Activated CD4-positive, alpha-beta T cell treated with anti-CD3 and anti-CD28 coated beads, Interleukin-2, amount 50 U/mL, for 24 hours (primary cell): Measurements from ENCODE around the gene TTC12.

Experiments
- DNase-seq, 2 donors: peaks; one replicate each; pipeline ENCODE4 v3.0.0-alpha.2; 2020; ENCODE audit warnings: low read depth in 1 of 2, low spot score in 1 of 2

The TTC12 gene

DNA sequence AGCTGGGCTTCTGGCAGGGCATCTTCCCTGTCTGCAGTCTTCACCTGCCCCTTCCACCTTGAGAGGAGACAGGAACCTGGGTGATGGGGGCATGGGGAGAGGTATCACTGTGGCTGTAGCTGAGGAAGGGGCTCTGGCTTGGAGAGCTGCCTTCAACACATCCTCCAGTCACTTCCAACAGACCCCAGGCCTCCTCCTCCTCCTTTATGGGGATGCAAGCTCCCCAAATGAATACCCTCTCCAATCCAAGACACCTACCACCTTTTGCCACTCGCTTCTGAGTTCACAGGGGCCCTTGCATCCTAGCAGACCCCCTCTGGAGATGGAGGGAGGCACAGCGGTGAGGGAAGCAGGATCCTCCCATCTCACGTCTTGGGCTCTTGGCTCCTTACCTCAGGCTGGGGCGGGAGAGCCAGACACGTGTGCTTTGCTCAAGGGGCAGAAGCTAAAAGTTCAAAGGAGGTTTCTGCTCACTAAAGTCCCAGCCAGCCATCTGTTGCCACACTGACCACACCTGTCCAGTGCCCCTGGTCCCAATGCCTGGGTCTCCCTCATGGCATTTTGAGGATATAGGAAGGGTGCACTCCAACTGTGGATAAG, 86.3 kb downstream of the TTC12 start:
- DNase-seq = no peak

DNA sequence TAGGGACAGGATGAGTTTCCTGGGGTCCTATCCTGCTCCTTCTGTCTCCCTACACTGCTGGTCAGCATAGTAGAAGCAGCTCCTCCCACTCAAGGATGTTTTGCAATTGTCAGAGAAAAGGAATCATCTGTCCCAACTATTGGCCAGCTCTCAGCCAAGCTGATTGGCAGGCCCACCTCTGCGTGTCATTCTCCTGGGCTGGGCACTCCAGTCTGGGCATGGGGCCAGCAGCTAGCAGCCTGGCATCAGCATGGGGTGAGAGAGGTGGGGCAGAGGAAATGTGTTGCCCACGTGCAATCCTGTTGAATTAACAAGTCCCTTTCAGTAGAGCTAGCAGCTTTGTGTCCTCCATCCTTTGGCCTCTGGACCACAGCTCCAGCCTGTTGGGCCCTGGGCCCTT, 87.3 kb downstream of the TTC12 start:
- DNase-seq = no peak

DNA sequence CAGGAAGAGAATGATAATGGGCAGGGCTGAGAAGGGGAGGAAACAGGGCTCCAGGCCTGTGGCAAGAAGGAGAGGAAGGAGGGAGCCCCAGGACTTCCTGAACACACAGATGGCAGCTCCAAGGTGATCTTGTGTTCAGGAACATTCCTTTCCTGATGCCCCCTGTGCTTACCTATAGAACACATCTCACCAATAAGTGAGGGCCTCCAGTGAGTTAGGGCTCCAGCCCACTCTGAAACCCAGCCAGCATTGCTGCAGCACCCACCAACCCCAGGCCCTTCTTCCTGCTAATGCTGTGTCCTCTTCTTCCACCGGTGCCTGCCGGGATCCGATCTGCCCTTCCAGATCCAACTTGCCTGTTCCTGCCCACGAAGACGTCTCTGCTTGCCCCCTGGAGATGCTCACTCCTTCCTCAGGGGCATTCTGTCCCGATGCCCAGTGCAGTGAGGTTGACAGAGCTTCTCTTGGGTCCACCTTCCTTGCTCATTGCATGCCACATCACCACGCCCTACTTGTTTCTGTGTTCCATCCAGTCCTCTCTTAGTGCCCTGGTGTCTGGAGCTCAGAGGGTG, 90.6 kb downstream of the TTC12 start:
- no peak for DNase-seq

DNA sequence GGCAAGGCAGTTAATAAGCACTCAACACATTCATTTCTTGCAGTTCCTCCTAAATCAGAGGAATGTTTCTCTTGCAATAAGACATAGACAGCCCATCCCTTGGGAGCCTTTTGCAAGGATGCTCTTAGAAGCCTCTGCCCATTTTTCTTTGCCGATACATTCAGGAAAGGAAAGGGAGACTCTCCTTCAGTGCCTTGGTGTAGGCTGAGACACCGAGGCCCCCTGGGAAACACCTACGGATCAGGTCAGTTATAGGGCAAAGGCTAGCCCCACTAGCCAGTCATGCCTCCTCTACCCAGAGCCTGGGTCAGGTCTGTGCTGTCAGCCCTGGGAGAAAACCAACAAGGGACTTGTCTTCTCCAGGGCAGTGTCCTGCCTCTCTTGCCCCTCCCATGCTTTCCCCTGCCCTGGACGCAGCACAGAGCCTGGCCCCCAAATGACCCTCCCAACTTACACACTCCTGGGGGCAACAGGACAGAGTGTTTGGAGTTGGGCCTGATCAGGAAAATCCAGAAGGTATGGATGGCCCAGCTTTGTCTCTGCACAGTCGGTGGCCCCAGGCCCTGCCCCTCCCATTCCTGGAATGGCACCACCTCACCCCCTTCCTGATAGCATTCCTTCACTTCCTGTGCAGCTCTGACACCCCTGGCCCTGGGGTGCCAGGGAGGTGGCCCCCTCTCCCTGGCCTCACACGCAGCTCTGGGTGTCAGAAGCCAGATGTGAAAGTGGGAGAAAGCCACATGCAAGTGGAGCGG, 91.5 kb downstream of the TTC12 start:
- no peak for DNase-seq

DNA sequence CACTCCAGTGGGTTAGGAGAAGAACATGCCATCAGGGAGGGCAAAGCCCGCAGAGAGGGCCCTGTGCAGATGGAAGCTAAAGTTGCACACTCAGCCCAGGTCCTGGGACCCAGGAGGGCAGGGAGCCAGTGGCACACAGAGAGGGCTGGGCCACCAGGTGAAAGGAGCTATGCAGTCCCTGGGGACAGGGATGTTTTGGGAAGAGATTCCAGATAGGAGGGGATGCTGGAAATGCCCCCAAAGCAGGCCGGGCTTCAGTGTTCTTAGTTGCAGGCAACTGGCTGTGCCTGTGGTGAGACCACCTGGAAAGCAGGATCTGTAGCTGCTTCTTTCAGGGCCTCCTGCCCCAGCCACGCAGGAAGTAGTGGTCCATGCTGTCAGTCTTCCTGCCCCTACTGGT, 92.8 kb downstream of the TTC12 start:
- DNase-seq = no peak

DNA sequence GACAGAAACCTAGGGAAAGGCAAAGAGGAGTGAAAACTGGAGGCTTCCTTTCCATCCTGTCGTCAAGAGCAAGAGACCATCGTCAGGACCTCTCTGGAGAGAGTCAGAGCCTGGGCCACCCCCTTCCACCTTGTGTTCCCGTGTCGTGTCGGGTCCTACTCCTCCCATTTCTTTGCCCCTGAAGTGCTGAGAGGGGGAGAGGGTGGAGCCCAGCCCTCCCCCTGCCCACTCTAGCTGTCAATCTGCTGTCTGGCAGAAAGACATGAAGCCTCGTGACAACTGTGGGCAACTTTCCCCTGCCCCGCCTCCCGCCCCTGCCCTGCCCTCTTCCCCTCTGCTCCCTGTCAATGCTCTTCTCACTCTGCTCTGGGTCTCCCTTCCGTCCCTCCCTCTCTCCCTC, 93.8 kb downstream of the TTC12 start:
- no peak for DNase-seq

DNA sequence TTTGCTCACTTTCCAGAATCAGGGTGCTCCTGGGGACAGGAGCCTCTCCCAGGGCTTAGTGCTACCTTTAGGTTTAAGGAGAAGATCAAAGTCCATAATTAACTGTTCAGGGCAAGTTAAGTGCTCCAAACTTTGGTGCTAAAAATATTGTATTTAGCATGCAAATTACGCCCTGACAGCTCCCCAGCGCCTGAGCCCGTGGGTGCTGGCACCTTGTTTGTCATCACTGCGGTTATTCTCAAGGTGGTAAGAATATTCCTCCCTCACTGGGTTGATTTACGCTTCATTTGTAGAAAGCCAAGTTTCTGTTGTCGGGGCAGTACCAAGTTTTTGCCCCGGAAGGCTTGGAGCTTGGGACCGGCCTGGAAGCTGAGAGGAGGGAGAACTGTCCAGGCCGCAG, 94.5 kb downstream of the TTC12 start:
- DNase-seq = no peak

DNA sequence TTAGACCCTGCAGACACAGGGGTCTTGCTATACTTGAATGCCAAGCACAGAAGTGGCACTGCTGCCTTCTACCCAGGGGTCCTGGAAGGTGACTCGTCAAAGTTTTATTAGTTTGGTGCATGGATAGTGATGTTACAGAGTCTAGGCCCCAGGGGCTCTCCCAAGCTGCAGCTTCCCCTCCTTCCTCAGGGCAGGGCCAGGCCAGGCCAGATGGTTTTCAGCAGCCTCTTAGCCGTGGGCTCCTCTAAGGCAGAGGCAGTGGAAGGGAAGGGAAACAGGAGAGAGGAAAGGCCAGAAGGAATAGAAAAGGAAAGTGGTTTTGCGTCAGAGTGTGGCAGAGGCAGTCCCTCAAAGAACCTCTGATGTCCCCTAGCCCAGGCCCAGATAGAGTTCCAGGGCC, 95.1 kb downstream of the TTC12 start:
- no peak for DNase-seq

DNA sequence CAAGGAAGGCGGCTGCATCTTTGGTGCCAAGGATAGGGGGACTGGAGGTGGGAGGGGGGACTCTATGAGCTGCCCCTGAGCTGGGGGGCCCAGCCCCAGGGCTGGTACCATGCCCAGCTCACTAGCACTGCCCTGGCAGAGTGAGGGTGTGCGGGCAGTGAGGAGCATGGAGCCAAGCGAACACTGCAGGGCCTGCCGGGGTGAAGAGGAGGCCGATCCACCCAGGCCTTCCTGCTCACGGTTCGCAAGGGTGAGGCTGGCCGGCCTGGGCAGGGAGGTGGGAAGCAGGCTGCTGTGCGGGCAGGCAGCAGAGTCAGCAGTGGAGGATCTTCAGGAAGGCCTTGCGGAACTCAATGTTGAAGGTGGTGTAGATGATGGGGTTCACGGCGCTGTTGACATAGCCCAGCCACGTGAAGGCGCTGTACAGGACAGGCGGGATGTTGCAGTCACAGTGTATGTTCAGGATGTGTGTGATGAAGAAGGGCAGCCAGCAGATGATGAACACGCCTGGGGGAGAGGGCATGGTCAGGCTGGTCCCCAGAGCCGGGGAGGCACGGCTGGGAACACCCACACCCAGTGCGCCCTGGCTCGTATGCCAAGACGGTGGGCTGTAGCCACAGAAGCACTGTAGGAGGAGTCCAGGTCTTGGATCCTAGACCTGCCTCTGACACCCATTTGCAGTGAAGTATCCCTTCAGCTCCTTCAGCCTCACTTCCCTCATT, 96.2 kb downstream of the TTC12 start:
- DNase-seq = no peak

DNA sequence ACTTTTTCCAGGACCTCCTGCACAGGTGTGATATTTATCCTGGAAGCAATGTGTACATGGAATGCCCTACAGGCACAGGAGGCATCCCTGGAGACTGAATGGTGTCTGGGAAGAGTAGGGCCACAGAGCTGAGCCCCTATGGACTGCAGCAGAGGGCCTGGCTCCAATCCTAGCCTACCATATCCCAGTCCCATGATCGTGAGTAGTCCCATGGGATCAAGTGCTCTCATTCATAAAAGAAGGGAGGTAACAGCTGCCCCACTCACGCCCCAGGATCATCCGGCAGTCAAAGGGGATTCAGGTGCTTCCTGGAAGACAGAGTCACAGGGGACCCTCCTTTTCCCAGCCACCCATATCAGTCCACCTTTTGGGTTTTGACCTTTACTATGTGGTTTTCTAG, 97.2 kb downstream of the TTC12 start:
- no peak for DNase-seq

DNA sequence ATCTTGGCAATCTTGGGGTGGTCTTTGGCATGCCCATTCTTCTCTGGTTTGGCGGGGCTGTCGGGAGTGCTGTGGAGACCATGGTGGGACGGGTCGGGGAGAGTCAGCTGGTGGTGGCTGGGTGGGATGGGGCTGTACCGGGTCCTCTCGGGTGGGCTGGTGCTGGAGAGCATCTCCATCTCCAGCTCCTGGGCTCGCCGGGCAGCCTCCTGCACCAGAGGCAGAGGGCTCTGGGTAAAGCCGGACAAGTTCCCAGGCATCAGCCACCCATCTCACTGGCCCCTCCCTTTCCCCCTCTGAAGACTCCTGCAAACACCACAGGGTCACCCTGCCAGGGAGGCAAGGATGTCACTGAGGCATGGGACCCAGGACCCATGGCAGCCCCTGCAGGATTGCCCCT, 98.3 kb downstream of the TTC12 start:
- DNase-seq = no peak

DNA sequence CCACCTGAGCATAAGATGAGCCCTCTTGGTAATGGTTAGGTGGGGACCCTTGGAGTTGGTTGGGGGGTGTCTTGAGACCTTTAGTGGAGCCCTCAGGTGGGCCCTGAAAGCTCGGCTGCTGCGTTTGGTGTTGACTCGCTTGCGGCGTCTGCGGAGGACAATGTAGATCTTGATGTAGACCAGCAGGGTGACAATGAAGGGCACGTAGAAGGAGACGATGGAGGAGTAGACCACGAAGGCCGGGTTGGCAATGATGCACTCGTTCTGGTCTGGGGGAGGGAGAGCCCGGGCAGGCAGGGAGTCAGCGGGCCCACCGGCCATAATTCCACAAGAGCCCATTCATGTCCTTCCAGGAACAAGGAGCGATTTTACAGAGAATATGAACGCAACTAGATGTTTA, 101.0 kb downstream of the TTC12 start:
- DNase-seq = no peak
